A673 (cell line): ENCODE measurements around the gene UBL4B.

ENCODE experiments used
- EZH2 ChIP-seq: fragments of 200-600 bp; sonication (generic); IDR thresholded peaks from 2 replicates; pipeline ENCODE4 v1.6.1; 2017; ENCODE audit warnings: borderline replicate concordance, low read depth, mild to moderate bottlenecking, mixed read lengths, antibody characterized with exemption, low read length; ENCODE audit not compliant: poor library complexity, severe bottlenecking
- TF ChIP-seq, protein P1 (sequence below): fragments of 300-800, 200-600 bp; sonication (generic); conservative IDR thresholded peaks from 2 replicates; pipeline ENCODE4 v1.5.1; 2017; ENCODE audit warnings: low read depth, mild to moderate bottlenecking, antibody characterized with exemption, low read length, moderate library complexity, mixed read lengths

DNA sequence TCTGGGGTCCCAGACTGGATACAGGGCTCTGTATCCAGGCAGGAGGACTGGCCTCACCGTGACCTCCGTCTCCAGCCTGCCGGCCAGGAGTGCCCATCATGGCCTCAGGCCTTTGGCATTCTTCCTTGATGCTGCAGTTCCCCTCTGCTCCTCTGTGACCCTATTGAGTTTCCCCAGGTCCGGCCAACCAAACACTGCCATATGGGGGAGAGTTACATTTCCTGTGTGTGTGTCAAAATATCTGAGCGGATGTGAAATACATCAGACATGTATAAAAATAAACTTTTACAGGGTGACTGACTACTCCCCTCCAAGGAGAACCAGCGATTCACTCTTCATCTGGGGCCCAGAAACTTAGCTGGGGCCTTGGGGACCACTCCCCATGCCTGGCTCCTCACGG, 10.2 kb upstream of the UBL4B start:
- TF ChIP-seq, protein P1, sequence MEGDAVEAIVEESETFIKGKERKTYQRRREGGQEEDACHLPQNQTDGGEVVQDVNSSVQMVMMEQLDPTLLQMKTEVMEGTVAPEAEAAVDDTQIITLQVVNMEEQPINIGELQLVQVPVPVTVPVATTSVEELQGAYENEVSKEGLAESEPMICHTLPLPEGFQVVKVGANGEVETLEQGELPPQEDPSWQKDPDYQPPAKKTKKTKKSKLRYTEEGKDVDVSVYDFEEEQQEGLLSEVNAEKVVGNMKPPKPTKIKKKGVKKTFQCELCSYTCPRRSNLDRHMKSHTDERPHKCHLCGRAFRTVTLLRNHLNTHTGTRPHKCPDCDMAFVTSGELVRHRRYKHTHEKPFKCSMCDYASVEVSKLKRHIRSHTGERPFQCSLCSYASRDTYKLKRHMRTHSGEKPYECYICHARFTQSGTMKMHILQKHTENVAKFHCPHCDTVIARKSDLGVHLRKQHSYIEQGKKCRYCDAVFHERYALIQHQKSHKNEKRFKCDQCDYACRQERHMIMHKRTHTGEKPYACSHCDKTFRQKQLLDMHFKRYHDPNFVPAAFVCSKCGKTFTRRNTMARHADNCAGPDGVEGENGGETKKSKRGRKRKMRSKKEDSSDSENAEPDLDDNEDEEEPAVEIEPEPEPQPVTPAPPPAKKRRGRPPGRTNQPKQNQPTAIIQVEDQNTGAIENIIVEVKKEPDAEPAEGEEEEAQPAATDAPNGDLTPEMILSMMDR, result no peak
- TF ChIP-seq EZH2, result no peak
